Limb (tissue), 2 donors: Measurements from ENCODE around the gene NFASC.
A peak's percentile ranks its signal among the peaks of the same experiment; 100 is the strongest.

Experiments used
- DNase-seq, 2 donors: peaks; one replicate each; pipeline ENCODE4 v3.0.0-alpha.2; 2016; ENCODE audit errors: extremely low spot score in 2 of 2

Gene NFASC

GRCh38 chr1:205002705-205003104 is 132.0 kb downstream of the NFASC start:
- DNase-seq, result no peak

DNA sequence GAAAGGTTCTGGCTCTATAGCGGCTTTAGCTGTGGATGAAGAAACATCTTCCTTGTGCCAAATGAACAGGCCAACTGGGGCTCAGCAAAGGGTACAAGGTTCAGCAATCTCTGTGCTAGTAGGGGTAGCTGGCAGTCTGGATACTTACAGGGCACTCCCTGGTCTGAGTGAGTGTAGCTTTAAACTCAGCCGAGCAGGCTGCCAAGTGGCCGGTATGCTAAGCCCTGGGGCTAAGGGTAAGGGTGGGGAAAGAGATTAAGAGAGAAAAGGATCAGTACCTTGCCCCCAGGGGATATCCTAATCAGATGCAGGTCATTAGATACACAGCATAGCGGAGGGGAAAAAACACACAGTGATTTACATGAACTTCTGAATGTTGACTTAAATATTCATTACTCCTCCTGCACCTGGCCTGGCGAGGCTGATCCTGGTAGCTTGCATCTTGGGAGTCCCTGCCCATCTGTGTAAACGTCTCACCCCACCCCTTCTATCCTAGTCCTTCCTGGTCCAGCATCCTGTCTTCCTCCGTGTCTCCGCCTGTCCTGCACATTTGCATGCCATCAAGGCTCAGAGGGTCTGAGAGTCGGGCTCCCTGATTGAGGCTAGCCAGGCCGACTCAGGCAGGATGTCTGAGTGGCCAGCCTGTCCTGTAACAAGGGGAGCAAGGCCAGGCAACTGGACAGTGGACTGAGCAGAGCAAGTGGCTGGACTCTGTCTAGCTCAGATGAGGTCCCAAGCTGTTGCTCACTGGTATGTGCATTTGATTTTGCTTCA is 132.9 kb downstream of the NFASC start:
- no peak for DNase-seq

GRCh38 chr1:205004351-205004750 is 133.7 kb downstream of the NFASC start:
- no peak for DNase-seq

- DNase-seq, result no peak
Observed at GRCh38 chr1:205008896-205009295, 138.2 kb downstream of the NFASC start.

GRCh38 chr1:205009670-205010069 is 139.0 kb downstream of the NFASC start:
- DNase-seq, result no peak

- no peak for DNase-seq
Observed at GRCh38 chr1:205012391-205013140, 141.9 kb downstream of the NFASC start.

- peak; percentile 60 to 64 for DNase-seq
Observed at GRCh38 chr1:205013683-205014367, 143.2 kb downstream of the NFASC start.

GRCh38 chr1:205014783-205015182 is 144.1 kb downstream of the NFASC start:
- DNase-seq, result no peak

DNA sequence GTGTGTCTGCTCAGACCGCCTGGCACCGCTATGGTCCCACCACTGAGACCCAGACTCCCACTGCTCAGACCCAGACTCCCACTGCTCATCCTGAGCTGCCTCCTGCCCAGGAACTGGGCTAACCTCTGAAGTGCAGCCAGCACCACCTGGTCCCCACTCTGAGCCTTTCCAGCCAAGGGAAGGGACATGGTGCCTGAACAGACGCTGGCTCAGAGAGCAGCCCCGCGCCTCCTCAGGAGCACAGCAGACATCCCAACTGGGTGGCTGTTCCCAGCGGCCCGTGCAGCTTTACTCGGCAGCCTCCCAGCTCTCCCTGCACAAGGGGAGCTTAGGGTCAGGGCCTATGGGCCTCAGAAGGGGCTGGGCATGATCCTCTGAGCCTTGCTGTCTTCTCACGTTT is 144.6 kb downstream of the NFASC start:
- DNase-seq, result no peak

- DNase-seq, result no peak
Observed at GRCh38 chr1:205016075-205016474, 145.4 kb downstream of the NFASC start.

DNA sequence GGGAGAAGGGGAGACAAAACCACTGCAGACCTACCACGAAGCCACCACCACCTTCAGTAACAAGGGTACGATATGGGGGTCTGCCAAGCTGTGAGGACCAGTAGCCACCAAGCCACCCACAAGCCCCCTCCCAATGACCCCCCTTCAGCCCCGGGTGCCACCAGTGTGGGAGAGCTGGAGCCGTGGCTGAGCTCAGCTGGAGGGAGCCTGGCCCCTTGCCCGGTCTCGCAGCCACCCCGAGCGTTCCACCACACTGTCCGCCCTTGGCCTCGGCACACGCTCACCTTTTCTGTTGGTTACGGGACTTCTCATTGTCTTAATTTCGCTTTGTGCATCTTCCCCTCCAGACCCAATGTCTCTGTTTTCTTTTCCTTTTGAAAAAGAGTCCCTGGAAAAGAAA is 145.9 kb downstream of the NFASC start:
- no peak for DNase-seq

GRCh38 chr1:205017001-205017400 is 146.3 kb downstream of the NFASC start:
- DNase-seq, result no peak

DNA sequence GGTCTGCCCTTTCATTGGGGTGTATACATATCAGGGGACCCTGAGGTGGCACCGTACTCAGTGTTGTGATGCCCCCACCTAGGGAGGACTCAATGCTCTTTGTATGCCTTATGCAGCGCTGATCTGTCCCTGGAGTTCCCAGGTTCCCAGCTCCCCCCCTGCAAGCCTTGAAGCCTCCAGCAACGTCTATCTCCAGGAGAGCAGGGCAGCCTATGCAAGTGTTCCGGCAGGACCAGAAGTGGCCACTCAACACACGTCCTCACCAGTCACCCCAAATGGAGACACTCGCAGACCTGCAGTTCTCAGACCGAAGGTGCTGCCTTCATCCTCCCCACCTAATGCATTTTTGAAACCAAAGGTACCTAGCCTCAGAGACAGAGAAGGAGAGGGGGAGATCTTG is 147.1 kb downstream of the NFASC start:
- no peak for DNase-seq

GRCh38 chr1:205018381-205018780 is 147.7 kb downstream of the NFASC start:
- no peak for DNase-seq

- no peak for DNase-seq
Observed at GRCh38 chr1:205020466-205020865, 149.8 kb downstream of the NFASC start.

DNA sequence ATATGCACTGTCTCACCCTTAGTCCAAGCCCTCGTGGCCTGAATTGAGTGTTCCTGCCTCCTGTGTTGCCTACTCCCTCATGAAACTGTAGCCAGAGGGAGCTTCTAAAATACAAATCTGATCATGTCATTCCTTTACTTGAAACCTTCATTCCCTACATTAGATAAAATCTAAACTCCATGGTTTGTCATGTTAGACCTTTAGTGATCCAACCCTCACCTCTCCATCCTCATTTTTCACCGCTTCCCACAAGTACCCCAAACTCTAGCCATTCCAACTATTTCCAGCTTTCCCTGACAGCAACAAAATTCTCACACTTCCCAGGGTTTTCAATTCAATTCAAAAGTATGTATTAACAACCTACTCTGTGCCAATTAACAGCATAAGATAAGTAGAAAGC is 154.0 kb downstream of the NFASC start:
- DNase-seq, result no peak

- DNase-seq, result no peak
Observed at GRCh38 chr1:205025239-205025638, 154.6 kb downstream of the NFASC start.

DNA sequence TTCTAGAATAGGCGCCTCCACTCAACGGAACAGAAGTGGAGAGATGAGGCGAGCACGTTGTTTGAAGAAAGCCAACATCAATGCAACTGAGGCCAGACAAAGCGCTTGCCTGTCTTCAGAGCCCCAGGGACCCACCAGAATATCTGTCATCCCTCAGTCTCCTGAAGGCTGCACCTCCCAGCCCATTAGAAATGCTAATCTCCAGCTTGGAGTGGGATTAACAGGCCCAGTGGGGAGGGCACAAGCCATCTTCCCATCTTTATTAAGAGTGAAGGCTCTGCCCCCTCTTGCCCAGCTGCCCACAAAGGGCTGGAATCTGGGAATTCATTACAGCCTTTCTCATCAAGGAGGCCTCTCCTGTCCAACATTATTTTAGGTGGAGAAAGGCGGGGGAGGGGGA is 155.5 kb downstream of the NFASC start:
- no peak for DNase-seq

DNA sequence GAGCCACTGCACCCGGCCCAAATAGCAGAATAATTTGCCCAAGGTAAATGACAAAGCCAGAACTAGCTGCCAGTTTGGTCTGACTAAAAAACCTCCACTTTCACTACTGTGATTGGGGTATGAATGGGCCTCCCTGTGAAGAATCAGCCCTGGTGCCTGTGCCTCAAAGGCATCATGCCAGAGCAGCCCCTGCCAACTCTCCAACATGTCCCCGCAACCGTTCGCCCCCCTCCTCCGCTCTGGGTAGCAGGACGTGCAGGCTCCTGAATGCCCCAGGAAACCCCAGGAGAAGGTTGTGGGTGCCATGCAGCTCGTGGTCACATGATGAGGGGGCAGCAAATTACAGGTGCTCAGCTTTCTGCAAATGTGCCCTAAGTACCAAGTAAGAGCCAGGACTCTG is 157.7 kb downstream of the NFASC start:
- DNase-seq, result no peak

DNA sequence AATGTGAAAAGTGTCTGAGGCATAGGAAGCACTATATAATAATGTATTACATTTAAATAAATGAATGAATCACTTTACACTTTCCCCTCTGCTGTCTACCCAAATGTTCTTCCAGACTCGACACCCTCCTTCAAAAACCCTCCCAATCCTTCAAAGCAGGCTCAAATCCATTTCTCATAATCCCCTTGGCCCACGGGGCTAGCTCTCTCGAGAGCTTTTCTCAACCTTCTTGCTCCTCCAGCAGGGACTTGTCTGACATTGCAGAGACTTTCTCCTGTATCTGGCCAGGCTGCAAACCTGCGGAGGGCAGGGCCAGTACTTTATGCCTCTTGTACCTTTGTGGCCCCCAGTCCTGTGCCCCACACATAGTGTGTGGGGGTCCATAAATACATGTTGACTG is 158.3 kb downstream of the NFASC start:
- no peak for DNase-seq

GRCh38 chr1:205030241-205030640 is 159.6 kb downstream of the NFASC start:
- DNase-seq, result peak in 1 of 2 donors; percentile 18

GRCh38 chr1:205030896-205031295 is 160.2 kb downstream of the NFASC start:
- no peak for DNase-seq
